Muscle of leg (tissue), 11 donors: ENCODE measurements around the gene EPAS1. TPM values are rescaled to one million over a fixed set of nuclear protein-coding genes. Genes with fewer than 3 reads are reported as not detected.

ENCODE experiments used
- DNase-seq: peaks from one replicate; pipeline ENCODE4 v3.0.0; 2013
- H3K27ac ChIP-seq: one replicate; pipeline ENCODE4 v1.5.1; 2013; ENCODE audit warnings: mild to moderate bottlenecking, low read length, control low read depth
- H3K27me3 ChIP-seq: one replicate; pipeline ENCODE4 v1.6.1; 2013; ENCODE audit warnings: low read length; ENCODE audit not compliant: control insufficient read depth, insufficient read depth
- H3K36me3 ChIP-seq: one replicate; pipeline ENCODE4 v1.6.1; 2013; ENCODE audit warnings: low read length; ENCODE audit not compliant: control insufficient read depth, insufficient read depth
- H3K4me1 ChIP-seq: one replicate; pipeline ENCODE4 v1.6.1; 2013; ENCODE audit warnings: low read length; ENCODE audit not compliant: control insufficient read depth, insufficient read depth
- H3K4me3 ChIP-seq: one replicate; pipeline ENCODE4 v1.5.1; 2013; ENCODE audit warnings: low read length, control low read depth
- H3K9me3 ChIP-seq: replicated peaks from 2 replicates; pipeline ENCODE4 v1.6.1; 2013; ENCODE audit warnings: low read depth, low read length; ENCODE audit not compliant: control insufficient read depth
- WGBS: methylation state at CpG from one replicate; pipeline ENCODE4 v1.1.5; 2013; ENCODE audit warnings: missing lambda C conversion rate; ENCODE audit not compliant: insufficient coverage; 5-methylcytosine and 5-hydroxymethylcytosine counted together
- polyA plus RNA-seq, 8 donors: library from polyadenylated mRNA; unstranded; fragments of 120-200 nt; gene quantifications; one replicate each; pipeline versions ENCODE4 v1.2.1 to v1.2.3, GENCODE V29; 2013; ENCODE audit warnings: inconsistent platforms in 1 of 8, low replicate concordance in 1 of 8; ENCODE audit not compliant: insufficient read length in 8 of 8, insufficient read depth in 1 of 8
- total RNA-seq: library from RNA; stranded (reverse); fragments of 120-200 nt; gene quantifications from one replicate; pipeline ENCODE4 v1.2.4, GENCODE V29; 2013

The EPAS1 gene
- total and polyA plus RNA-seq, 9 donors, result 13.3 to 43.1 (median 34.7) TPM

GRCh38 chr2:46269544-46270273 lies 27.5 kb upstream of the EPAS1 start:
- Histone ChIP-seq H3K36me3 (no peaks in the 10 kb centered on the region), H3K4me3 (no peak overlapping the region), H3K27ac (no peak overlapping the region), H3K4me1 (peaks cover 4% of the 10 kb centered on the region), H3K9me3 (no peaks in the 10 kb centered on the region), H3K27me3 (no peaks in the 10 kb centered on the region)
- WGBS, result 67% methylated on average over 1 of the region's 11 CpGs
- DNase-seq, result peak; percentile 22

- peaks cover 4% of the 10 kb centered on the region for H3K4me1 ChIP-seq
- no peaks in the 10 kb centered on the region for H3K36me3 ChIP-seq
- H3K9me3 ChIP-seq, result no peaks in the 10 kb centered on the region
- H3K27ac ChIP-seq, result no peak overlapping the region
- no peak for DNase-seq
- 71% methylated on average over 1 of the region's 2 CpGs for WGBS
- H3K4me3 ChIP-seq, result no peak overlapping the region
- no peaks in the 10 kb centered on the region for H3K27me3 ChIP-seq
Observed at GRCh38 chr2:46270384-46270783, 26.8 kb upstream of the EPAS1 start.

GRCh38 chr2:46273225-46273863 lies 23.9 kb upstream of the EPAS1 start:
- Histone ChIP-seq H3K9me3 (no peaks in the 10 kb centered on the region), H3K4me3 (no peak overlapping the region), H3K4me1 (peaks cover 15% of the 10 kb centered on the region), H3K27ac (peak overlapping the region; percentile 29), H3K36me3 (no peaks in the 10 kb centered on the region), H3K27me3 (no peaks in the 10 kb centered on the region)
- no peak for DNase-seq
- WGBS, result 70% methylated on average over 6 of the region's 7 CpGs

GRCh38 chr2:46273919-46274318 lies 23.3 kb upstream of the EPAS1 start:
- H3K4me3 ChIP-seq, result no peak overlapping the region
- no peaks in the 10 kb centered on the region for H3K36me3 ChIP-seq
- no peaks in the 10 kb centered on the region for H3K9me3 ChIP-seq
- peaks cover 15% of the 10 kb centered on the region for H3K4me1 ChIP-seq
- no peaks in the 10 kb centered on the region for H3K27me3 ChIP-seq
- no peak overlapping the region for H3K27ac ChIP-seq
- DNase-seq, result no peak
- WGBS, result 91% methylated on average over 2 of the region's 5 CpGs

GRCh38 chr2:46274586-46274985 lies 22.6 kb upstream of the EPAS1 start:
- no peak for DNase-seq
- no peaks in the 10 kb centered on the region for H3K9me3 ChIP-seq
- WGBS, result 88% methylated on average over 2 of the region's 4 CpGs
- no peak overlapping the region for H3K4me3 ChIP-seq
- H3K36me3 ChIP-seq, result no peaks in the 10 kb centered on the region
- peaks cover 12% of the 10 kb centered on the region for H3K4me1 ChIP-seq
- no peak overlapping the region for H3K27ac ChIP-seq
- no peaks in the 10 kb centered on the region for H3K27me3 ChIP-seq

- no peaks in the 10 kb centered on the region for H3K9me3 ChIP-seq
- H3K4me3 ChIP-seq, result no peak overlapping the region
- WGBS, result 19% methylated on average over 15 of the region's 20 CpGs
- H3K36me3 ChIP-seq, result no peaks in the 10 kb centered on the region
- peak overlapping the region; percentile 76 for H3K27ac ChIP-seq
- H3K27me3 ChIP-seq, result no peaks in the 10 kb centered on the region
- DNase-seq, result peak; percentile 71
- peaks cover 11% of the 10 kb centered on the region for H3K4me1 ChIP-seq
Observed at GRCh38 chr2:46275995-46276394, 21.2 kb upstream of the EPAS1 start.

- Histone ChIP-seq H3K36me3 (no peaks in the 10 kb centered on the region), H3K4me1 (peaks cover 11% of the 10 kb centered on the region), H3K9me3 (no peaks in the 10 kb centered on the region), H3K27me3 (no peaks in the 10 kb centered on the region), H3K27ac (peak overlapping the region; percentile 76), H3K4me3 (no peak overlapping the region)
- WGBS, result 68% methylated on average over 2 of the region's 2 CpGs
- no peak for DNase-seq
Observed at GRCh38 chr2:46276642-46277041, 20.6 kb upstream of the EPAS1 start.

GRCh38 chr2:46277431-46278190 lies 19.6 kb upstream of the EPAS1 start:
- no peaks in the 10 kb centered on the region for H3K36me3 ChIP-seq
- 68% methylated on average over 3 of the region's 7 CpGs for WGBS
- no peak for DNase-seq
- H3K9me3 ChIP-seq, result no peaks in the 10 kb centered on the region
- H3K27ac ChIP-seq, result peak overlapping the region; percentile 42
- no peaks in the 10 kb centered on the region for H3K27me3 ChIP-seq
- no peak overlapping the region for H3K4me3 ChIP-seq
- H3K4me1 ChIP-seq, result peaks cover 11% of the 10 kb centered on the region

- no peaks in the 10 kb centered on the region for H3K36me3 ChIP-seq
Observed at GRCh38 chr2:46278952-46279351, 18.3 kb upstream of the EPAS1 start.

GRCh38 chr2:46281939-46282338 lies 15.3 kb upstream of the EPAS1 start:
- Histone ChIP-seq H3K9me3 (no peaks in the 10 kb centered on the region), H3K36me3 (no peaks in the 10 kb centered on the region), H3K27ac (no peak overlapping the region), H3K4me3 (no peak overlapping the region), H3K4me1 (peaks cover 5% of the 10 kb centered on the region), H3K27me3 (peaks cover 2% of the 10 kb centered on the region)
- no CpG with 5 or more reads among the region's 1 CpG for WGBS
- DNase-seq, result no peak

More at GRCh38 chr2:46278952-46279351, 18.3 kb upstream of the EPAS1 start:
- DNase-seq, result no peak
- H3K27me3 ChIP-seq, result no peaks in the 10 kb centered on the region
- H3K4me3 ChIP-seq, result no peak overlapping the region
- no CpG with 5 or more reads among the region's 3 CpGs for WGBS
- H3K4me1 ChIP-seq, result peaks cover 11% of the 10 kb centered on the region
- no peak overlapping the region for H3K27ac ChIP-seq
- no peaks in the 10 kb centered on the region for H3K9me3 ChIP-seq
